H7 (cell line): ENCODE measurements around the gene TMEM190. TPM values are rescaled to one million over a fixed set of nuclear protein-coding genes. Genes with fewer than 3 reads are reported as not detected.

ENCODE experiments used
- DNase-seq: peaks from one replicate; pipeline ENCODE4 v3.0.0; 2012
- H3K27me3 ChIP-seq: 2 replicates; pipeline ENCODE4 v1.6.0; 2011; ENCODE audit warnings: mild to moderate bottlenecking, low read length; ENCODE audit not compliant: control insufficient read depth, insufficient read depth
- H3K36me3 ChIP-seq: replicated peaks from 2 replicates; pipeline ENCODE4 v1.5.1; 2011; ENCODE audit warnings: low read length; ENCODE audit not compliant: control insufficient read depth, insufficient read depth
- H3K4me3 ChIP-seq: 2 replicates; pipeline ENCODE4 v1.5.1; 2011; ENCODE audit warnings: low read depth, mild to moderate bottlenecking, control low read depth, low read length, moderate library complexity; ENCODE audit not compliant: insufficient read depth
- total RNA-seq: library from RNA; depleted of rRNA; stranded (reverse); fragments of >200 nt; shearing (Covaris generic); gene quantifications from 2 replicates; pipeline ENCODE4 v1.2.3, GENCODE V29; 2014

TMEM190 gene
- total RNA-seq, 1 experiment from 2014 or later, result not detected

- Histone ChIP-seq H3K27me3 (peaks cover 41% of the 10 kb centered on the region), H3K4me3 (no peak overlapping the region), H3K36me3 (no peaks in the 10 kb centered on the region)
- peak; percentile 82 for DNase-seq
Observed at GRCh38 chr19:55373306-55373992, 3.2 kb upstream of the TMEM190 start.

DNA sequence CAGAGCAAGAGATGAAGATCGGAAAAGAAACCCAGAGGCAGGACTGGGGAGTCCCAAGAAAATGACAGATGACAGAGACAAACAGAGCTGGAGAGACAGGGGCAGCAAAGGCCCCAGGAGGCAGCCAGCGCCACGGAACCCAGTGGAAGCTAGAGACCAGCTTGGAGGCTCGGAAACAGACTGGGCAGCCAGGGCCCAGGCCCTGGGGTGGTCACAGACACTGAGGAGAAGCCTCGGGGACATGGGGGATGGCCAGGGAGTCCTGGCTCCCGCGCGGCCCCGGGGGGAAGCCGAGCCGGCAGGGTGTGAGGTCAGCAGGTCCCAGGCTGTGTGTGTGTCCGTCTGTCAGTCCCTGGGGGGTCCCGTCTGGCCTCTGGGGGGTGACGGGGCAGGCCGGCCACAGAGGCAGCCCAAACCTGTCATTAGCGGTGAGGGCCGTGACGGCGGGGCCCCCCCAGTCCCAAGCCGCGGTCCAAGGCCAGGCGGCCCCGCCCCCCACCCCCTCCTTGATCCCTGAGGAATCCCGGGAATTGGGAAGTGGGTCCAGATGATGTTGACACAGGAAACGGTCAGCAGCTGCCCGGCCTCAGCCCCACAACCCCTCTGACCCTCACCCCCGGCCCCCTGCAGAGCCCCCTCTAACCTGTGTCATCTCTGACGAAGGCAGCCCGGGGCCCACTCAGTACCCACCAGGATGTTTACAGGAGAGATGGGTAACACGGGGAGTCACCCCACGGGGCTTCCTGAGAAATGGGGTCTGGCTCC lies 2.5 kb upstream of the TMEM190 start:
- Histone ChIP-seq H3K27me3 (peaks cover 36% of the 10 kb centered on the region), H3K4me3 (no peak overlapping the region)
- peak; percentile 88 for DNase-seq

GRCh38 chr19:55377356-55378131 lies 918 bp downstream of the TMEM190 start:
- Histone ChIP-seq H3K27me3 (peaks cover 12% of the 10 kb centered on the region), H3K4me3 (peak overlapping the region; percentile 43), H3K36me3 (no peaks in the 10 kb centered on the region)
- peak; percentile 89 for DNase-seq

More for the DNA sequence above, 2.5 kb upstream of the TMEM190 start:
- H3K36me3 ChIP-seq, result no peaks in the 10 kb centered on the region

GRCh38 chr19:55379174-55379573 lies 2.5 kb downstream of the TMEM190 start:
- H3K36me3 ChIP-seq, result no peaks in the 10 kb centered on the region
- peaks cover 20% of the 10 kb centered on the region for H3K27me3 ChIP-seq
- no peak overlapping the region for H3K4me3 ChIP-seq
- peak; percentile 40 for DNase-seq

DNA sequence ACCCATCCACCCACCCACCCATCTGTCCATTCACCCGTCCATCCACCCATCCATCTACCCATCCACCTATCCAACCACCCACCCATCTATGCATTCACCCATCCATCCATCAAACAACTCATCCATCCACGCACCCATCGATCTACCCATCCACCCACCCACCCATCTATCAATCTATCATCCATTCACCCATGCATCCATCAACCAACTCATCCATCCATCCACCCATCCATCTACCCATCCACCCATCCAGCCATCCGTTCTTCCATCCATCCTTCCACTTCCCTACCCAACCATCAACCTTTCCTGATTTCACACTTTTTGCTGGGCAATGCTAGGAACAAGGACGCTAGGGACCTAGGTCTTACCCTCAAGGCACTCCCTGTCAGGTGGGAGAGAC lies 5.4 kb downstream of the TMEM190 start:
- Histone ChIP-seq H3K36me3 (peaks cover 5% of the 10 kb centered on the region), H3K4me3 (no peak overlapping the region)
- no peak for DNase-seq

DNA sequence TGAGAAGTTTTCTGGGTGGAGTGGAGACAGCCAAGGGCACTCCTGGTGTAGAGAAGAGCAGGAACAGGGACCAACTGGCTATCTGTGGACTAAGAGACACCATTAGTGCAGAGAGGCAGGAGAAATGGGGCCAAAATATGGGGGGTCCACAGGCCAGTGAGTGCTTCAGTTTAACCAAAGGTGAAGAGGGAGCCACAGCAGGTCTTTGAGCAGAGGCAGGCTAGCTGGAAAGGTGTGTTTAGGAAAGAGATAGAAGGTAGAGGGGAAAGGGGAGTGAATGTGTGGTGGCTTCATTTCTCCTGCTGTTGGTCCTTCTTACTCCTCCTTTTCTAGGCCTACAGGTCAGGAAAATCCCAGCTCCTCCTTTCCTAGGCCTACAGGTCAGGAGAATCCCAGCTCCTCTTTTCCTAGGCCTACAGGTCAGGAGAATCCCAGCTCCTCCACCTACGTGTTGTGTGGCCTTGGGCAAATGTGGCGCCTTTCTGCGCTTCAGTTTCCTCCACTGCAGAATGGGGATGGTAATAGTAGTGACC lies 6.0 kb downstream of the TMEM190 start:
- H3K4me3 ChIP-seq, result no peak overlapping the region
- peaks cover 20% of the 10 kb centered on the region for H3K27me3 ChIP-seq
- DNase-seq, result no peak
- peaks cover 11% of the 10 kb centered on the region for H3K36me3 ChIP-seq

More for the DNA sequence above, 5.4 kb downstream of the TMEM190 start:
- peaks cover 23% of the 10 kb centered on the region for H3K27me3 ChIP-seq

DNA sequence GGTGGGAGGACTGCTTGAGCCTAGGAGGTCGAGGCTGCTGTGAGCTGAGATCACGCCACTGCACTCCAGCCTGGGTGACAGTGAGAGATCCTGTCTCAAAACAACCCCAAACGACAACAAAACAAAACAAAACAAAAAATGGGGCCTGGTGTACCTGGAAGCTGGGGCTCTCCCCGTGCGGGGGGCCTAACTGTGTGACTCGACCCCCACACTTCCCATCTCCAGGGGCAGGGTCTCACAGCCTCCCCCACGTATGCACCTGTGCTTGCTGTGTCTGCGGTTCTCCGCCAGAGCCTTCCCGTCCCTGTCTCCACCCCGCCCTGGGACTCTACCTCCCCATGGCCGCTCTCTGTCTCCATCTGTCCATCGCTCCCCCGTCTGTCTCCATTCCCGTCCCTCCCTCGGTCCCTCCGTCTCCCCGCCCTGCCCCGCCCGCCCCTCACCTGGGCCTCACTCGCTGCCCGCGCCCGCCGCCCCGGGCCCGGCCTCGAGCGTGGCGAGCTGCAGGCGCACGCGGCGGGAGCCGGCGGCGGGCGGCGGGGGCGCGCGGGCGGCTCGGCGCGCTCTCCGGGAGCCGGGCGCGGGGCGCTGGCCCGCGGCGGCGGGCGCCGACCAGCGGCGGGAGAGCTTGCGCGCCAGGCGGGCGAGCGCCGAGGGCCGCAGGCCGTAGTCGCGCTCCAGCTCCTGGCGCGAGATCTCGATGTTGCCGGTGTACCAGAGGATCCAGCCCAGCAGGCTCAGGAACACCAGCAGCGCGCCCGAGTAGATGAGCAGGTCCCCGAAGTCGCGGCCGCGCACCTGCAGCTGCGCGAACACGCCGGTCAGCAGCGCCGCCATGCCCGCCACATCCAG lies 6.9 kb downstream of the TMEM190 start:
- H3K27me3 ChIP-seq, result peaks cover 14% of the 10 kb centered on the region; the same call in 1 of the 2 replicates
- DNase-seq, result peak; percentile 88
- peaks cover 19% of the 10 kb centered on the region for H3K36me3 ChIP-seq
- H3K4me3 ChIP-seq, result peak overlapping the region; percentile 94

DNA sequence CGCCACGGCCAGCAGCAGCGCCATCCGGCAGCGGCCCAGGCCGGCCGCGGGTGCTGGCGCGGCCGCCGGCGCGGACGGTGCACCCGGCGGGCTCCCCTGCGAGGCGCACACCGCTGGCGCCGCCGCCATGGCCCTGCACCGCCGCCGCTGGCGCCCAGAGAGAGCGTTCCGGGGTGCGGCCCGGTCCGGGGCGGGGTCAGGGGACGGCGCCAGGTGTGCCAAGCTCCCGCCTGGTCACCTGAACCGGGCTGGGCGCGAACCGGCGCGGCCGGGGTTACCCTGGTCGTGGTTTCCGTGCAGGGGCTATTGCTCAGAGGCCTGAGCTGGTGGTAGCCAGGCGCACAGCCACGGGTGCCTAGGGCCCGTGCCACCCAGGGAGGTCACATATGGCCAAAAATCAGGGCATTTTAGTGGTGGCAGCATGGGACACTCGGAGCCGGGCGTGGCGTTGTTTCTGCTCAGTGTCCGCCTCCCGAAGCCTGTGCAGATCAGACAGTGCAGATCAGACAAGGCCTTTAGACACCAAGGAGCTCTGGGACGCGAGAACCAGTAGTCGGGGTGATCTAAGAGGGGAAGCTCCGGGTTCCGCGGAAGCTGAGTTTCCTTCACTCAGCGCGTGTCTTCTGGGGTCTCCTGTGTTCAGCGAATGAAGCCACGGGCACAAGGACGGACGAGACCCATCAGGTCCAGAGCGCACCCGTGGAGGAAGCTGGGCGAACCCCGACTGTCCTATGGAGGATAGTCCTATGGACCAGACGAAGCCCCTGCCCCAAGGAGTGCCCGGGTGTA lies 7.7 kb downstream of the TMEM190 start, which contains the start of gene TMEM238:
Gene TMEM238 (minus strand): TSS at position 162 of the 789 bp plus-strand sequence. CDS start 33 bp downstream, at position 129.
- H3K27me3 ChIP-seq, result peaks cover 13% of the 10 kb centered on the region; the same call in 1 of the 2 replicates
- peak; percentile 75 for DNase-seq

DNA sequence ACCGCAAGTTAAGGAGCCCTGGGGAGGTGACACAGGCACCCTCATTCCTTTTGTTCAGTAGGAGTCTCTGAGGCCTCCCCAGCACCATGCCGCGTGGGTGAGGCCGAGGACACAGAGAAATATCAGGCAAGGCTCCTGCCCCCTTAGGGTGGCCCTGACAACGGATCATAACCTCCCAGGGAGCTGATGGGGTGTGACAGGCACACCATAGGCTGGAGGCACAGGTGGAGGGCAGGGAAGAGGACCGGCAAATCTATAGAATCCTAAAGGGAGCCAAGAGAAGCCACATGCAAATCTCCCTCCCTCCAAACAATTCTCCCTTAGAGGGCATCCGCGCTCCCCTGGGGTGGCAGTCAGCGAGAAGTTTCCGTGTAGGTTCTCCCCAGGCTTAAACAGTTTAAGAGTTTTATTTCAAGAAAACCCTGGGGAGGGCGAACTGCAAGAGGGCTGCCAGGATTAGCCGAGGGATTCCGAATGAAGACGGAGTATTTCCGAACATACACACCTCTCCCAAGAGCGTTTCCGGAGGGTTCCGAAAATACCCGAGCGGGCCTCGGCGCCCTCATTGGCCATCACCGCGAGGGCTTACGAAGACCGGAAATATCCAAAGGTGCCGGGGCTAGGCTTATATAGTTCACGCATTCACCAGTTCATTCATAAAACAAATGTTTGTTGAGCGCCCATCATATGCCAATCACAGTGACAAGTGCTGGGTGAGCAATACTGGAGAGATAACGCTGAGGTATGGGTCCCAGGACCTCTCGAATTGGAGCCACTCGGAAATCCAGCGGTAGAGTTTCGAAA lies 8.5 kb downstream of the TMEM190 start:
- Histone ChIP-seq H3K36me3 (peaks cover 28% of the 10 kb centered on the region), H3K4me3 (peak overlapping the region; percentile 94), H3K27me3 (peaks cover 13% of the 10 kb centered on the region; the same call in 1 of the 2 replicates)
- peak; percentile 93 for DNase-seq

More for the DNA sequence above, 7.7 kb downstream of the TMEM190 start, which contains the start of gene TMEM238:
- Histone ChIP-seq H3K4me3 (peak within 1 kb of the TSS; percentile 94), H3K36me3 (peaks cover 27% of the 10 kb centered on the region)

DNA sequence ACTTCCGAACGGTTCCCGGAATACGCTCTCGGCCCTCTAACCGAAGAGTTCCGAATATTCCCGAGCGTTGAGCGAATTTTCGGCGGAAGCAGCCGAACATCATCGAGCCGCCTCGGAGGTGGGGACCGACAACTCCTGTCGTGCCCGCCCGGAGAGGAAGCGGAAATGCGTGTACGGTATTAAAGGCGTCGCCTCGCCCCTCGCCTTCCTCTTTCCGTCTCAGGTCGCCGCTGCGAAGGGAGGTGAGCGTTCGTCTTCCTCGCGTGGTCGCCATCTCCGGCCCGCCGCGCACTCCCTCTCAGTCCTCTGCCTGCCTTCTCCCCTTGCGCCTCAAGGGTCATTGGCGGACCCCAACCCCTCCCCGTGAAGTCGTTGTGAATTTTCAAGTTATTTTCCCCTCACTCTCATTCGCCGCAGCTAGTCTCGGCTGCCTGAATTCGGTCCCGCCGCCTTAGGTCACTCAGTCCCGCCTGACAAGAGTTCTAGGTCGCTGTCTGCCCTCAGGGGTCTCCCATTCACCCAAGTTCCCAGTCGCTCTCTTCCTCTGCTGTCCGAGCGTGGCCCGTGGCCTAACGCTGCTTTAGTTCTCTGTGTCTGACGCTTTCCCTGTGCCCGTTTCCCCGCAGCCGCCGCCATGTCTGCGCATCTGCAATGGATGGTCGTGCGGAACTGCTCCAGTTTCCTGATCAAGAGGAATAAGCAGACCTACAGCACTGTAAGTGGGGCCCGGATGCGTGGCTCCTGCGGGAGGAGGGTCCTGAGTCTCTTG lies 9.3 kb downstream of the TMEM190 start, which contains the start of gene RPL28:
Gene RPL28 (plus strand): TSS at position 209 of the 769 bp plus-strand sequence. CDS start 426 bp downstream, at position 635.
- peak; percentile 96 for DNase-seq
- H3K4me3 ChIP-seq, result peak within 1 kb of the TSS; percentile 94
- peaks cover 13% of the 10 kb centered on the region; the same call in 1 of the 2 replicates for H3K27me3 ChIP-seq
- peaks cover 28% of the 10 kb centered on the region for H3K36me3 ChIP-seq

GRCh38 chr19:55386493-55386971 lies 9.9 kb downstream of the TMEM190 start:
- Histone ChIP-seq H3K36me3 (peaks cover 28% of the 10 kb centered on the region), H3K27me3 (peaks cover 13% of the 10 kb centered on the region; the same call in 1 of the 2 replicates), H3K4me3 (peak overlapping the region; percentile 94)
- DNase-seq, result peak; percentile 33
